Measurements from ENCODE around the gene GNB2.
A peak's percentile ranks its signal among the peaks of the same experiment; 100 is the strongest.
"Not testable (repeated sequence)": the region's sequence is repeated elsewhere in the genome, so short reads cannot be mapped to it uniquely, and the experiment has no call there.

Gene GNB2

DNA sequence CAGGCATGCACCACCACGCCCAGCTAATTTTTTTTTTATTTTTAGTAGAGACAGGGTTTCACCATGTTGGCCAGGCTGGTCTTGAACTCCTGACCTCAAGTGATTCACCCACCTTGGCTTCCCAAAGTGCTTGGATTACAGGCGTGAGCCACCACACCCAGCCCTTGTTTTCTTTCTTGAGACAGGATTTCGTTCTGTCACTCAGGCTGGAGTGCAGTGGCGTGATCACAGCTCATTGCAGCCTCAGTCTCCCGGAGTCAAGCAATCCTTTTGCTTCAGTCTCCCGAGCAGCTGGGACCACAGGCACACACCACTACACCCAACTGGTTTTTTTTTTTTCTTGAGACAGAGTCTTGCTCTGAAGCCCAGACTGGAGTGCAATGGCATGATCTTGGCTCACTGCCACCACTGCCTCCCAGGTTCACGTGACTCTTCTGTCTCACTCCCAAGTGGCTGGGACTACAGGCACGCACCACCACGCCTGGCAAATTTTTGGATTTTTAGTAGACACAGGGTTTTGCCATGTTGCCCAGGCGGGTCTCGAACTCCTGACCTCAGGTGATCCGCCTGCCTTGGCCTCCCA, 11.3 kb upstream of the GNB2 start:
- DNase-seq (ENCODE audit: low read depth in 2 of 3, low spot score in 1 of 3): not testable (repeated sequence)

DNA sequence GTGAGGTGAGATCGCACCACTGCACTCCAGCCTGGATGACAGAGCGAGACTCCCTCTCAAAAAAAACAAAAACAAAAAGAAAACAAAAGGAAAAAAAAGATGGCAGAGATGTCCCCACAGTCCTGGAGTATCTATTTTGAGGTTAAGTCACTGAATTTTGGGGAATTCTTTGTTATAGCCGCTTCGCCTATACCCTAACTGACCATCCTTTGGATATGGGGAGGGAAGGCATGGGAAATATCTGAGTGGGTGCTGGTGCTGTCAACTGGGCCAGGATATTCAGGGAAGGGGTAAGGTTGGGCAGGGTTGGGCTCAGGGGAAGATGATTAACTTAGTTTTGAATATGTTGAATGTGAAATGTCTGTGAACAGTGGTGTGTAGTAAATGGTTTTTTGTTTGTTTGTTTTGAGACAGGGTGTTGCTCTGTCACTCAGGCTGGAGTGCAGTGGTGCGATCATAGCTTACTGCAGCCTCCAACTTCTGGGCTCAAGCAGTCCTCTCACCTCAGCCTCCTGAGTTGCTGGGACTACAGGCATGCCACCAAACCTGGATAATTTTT, 8.3 kb upstream of the GNB2 start:
- no peak for DNase-seq (ENCODE audit: low read depth in 2 of 3, low spot score in 1 of 3)

DNA sequence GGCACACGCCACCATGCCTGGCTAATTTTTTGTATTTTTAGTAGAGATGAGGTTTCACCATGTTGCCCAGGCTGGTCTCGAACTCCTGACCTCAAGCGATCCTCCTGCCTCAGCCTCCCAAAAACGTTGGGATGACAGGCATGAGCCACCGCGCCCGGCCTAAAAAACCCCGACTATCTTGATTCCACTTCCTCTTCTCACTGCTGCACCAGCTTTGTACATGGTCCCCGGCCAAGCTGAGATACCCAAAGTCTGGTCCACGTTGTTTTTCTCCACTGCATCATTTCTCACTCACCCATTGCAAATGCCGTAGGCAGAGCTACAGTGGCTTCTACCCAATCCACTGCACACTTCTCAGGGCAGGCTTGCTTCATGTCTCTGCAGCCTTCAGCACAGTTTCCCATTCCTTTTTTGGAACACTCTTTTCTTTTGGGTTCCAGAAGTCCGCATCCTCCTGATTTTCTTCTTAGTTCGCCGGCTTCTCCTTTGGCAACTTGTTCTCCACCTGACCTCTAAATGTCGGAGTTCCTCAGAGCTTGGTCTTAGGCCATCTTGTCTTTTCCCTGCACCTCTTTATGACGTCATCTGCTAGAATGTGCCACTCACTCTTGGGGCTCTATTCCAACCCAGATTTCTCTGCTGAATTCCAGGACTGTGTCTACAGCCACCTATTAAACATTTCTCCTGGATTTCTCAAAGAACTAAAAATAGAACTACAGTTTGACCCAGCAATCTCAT, 6.0 kb upstream of the GNB2 start:
- no peak for DNase-seq (ENCODE audit: low read depth in 2 of 3, low spot score in 1 of 3)

DNA sequence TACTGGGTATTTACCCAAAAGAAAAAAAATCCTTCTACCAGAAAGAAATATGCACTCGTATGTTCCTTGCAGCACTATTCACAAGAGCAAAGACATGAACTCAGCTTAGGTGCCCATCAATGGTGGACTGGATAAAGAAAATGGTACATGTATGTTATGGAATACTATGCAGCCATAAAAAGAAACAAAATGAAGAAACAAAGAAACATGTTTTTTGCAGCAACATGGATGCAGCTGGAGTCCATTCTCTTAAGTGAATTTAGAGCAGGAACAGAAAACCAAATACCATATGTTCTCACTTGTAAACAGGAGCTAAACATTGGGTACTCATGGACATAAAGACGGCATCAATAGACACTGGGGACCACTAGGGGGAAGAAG, 5.5 kb upstream of the GNB2 start:
- no peak for DNase-seq (ENCODE audit: low read depth in 2 of 3, low spot score in 1 of 3)

DNA sequence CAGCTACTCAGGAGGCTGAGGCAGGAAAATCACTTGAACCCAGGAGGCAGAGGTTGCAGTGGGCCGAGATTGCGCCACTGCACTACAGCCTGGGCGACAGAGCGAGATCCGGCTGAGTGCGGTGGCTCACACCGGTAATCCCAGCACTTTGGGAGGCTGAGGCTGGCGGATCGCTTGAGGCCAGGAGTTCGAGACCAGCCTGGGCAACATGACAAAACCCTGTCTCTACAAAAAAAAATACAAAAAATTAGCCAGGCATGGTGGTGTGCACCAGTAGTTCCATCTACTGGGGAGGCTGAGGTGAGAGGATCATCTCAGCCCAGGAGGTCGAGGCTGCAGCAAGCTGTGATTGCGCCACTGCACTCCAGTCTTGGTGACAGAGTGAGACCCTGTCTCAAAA, 4.4 kb upstream of the GNB2 start:
- not testable (repeated sequence) for DNase-seq (ENCODE audit: low read depth in 2 of 3, low spot score in 1 of 3)

DNA sequence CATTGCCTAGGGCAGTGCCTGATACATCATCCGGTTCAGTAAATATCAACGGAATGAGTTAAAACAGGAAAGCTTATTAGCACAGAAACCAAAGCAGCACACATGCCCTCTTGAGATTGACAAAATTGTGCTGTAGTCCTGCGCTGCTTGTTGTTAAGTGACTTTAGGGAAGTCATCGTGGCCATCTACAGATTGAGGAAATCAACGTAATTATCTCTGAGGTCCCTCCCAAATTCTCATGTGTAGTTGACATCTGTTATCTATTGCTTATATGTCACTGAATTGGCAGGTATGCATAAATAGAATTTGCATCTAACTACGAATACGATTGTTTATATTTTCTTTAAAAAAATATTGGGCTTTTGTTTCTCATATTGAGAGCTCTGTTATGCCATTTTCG, 3.5 kb upstream of the GNB2 start:
- no peak for DNase-seq (ENCODE audit: low read depth in 2 of 3, low spot score in 1 of 3)

DNA sequence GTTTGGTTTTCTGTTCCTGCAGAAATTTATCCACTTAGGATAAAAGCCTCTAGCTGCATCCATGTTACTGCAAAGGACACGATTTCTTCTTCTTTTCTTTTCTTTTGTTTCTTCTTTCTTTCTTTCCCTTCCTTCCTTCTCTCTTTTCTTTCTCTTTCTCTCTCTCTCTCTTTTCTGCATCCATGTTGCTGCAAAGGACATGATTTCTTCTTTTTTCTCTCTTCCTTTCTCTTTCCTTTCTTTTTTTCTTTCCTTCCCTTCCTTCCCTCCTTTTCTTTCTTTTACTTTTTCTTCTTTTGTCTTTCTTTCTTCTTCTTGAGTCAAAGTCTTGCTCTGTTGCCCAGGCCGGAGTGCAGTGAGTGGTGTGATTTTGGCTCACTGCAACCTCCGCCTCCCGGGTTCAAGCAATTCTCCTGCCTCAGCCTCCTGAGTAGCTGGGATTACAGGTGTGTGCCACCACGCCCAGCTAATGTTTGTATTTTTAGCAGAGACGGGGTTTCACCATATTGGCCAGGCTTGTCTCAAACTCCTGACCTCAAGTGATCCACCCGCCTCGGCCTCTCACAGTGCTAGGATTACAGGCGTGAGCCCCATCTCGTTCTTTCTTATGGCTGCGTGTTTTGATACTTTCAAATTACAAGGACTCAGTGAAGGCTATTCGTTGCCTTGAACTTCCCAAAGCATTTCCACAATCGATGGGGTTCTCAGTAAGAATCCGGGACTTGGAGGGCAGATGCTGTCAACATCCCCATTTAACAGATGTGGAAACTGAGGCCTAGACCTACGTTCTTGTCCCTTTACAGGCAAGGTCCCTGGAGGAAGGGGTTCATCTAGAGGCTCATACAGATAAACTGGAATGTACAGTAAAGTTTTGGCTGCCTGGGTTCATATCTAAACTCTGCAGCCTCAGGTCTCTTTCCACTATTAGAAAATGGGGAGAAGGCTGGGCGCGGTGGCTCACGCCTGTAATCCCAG, 1.9 kb upstream of the GNB2 start:
- no peak for DNase-seq (ENCODE audit: low read depth in 2 of 3, low spot score in 1 of 3)

DNA sequence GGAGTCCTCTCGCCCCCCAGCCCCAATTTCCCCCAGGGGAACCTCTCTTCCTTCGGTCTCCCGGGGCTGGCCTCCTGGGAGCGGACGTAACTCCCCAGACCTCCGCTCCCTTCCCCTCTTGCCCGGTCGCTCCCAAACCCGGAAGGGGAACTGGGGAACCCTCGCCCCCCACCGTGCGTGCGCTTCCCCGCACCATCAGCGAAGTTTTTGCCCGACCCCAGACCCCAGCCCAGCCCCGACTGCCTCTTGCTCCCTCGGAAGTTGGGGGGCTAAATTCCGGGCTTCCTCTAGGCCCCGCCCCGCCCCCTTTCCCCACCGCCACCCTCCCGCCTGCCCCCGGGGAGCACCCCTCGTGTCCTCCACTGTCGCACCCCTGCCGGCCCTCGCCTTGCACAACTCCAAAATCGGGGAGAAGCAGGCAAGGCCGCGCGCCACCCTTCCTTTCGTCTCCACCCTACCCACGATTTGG, 436 bp downstream of the GNB2 start:
- DNase-seq (ENCODE audit: low read depth in 2 of 3, low spot score in 1 of 3): no peak

DNA sequence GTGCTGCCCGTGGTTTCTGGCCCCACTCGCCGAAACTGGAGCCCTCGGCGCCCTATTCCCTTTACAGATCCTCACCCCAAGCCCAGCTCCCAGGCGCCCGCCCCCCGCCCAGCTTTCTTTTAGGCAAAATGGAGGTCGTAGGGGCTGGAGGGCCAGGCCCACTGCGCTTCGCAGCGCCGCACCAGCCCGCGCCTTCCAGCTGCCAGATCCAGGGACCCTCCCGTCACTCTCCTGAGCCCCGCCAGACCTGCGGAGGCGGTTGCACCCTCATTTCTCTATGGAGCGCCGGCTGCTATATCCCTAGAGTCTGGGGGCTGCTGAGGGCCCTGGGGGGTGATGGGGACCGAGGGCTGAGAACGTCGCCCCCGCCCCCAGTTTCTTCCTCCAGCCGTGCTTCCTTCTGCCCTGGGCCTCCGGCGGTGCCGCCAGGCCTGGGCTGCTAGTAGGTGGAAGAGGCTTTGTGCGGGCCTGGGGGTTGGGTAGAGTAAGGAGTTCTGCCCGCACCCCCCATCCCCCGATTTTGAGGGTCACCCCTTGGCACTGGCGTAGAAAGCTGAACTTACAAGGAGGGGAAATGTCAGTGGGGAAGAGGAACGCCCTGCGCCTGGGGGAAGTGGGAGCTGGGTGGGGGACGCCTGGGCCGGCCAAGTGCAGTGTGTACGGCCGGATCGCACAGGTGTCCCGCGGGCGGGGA, 1.0 kb downstream of the GNB2 start:
- no peak for DNase-seq (ENCODE audit: low read depth in 2 of 3, low spot score in 1 of 3)

DNA sequence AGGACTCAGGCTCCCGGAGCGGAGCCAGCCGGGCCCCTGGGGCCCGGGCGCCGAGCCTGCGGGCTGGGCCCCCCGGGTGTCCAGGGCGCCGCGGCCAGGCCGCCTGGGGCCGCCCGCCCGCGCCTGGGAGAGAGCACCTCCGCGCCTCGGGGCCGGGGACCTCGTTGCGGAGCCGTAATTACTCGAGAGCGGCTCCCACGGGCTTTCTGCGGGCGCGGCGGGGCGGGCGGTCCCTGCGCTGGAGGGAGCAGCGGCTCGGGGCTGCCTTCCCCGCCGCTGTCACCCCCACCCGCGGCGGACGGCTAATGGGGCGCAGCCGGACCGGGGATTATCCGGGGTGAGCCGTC, 1.5 kb downstream of the GNB2 start:
- DNase-seq (ENCODE audit: low read depth in 2 of 3, low spot score in 1 of 3): peak in 1 of 3 donors; percentile 25

DNA sequence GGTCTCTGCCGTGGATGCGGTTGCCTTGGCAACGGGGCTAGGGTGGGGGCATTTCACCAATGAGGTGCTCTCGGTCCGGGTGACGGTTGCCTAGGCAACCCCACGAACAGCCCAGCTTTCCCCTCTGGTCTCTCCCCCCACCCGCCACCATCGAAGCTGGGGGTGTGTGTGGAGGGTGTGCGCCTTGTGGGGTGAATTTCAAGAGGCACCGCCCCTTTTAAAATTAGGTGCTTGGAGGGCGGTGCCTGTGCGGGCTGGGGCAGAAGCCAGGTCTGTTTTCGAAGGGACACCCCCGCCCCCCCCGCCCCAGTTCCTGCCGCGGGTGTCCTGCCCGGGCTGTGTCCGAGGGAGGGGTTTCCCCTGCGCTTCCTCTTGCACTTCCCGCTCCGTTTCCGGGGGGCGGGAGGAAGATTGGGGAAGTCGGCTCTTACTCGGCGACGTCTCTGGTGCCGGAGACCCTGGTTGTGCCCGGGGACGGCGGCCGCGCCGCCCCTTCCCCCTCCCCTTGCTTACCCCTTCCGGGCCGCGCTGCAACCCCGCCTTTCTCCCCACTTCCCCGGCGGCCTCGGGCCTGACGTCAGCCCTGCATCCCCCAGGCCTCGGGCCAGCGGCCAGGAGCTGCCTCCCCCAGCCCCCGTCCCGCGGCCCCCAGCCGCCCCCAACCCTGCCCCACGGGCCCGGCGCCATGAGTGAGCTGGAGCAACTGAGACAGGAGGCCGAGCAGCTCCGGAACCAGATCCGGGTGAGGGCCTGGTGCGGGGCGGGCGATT, 2.2 kb downstream of the GNB2 start:
- peak; percentile 56 to 68 (median 59) for DNase-seq (ENCODE audit: low read depth in 2 of 3, low spot score in 1 of 3)

DNA sequence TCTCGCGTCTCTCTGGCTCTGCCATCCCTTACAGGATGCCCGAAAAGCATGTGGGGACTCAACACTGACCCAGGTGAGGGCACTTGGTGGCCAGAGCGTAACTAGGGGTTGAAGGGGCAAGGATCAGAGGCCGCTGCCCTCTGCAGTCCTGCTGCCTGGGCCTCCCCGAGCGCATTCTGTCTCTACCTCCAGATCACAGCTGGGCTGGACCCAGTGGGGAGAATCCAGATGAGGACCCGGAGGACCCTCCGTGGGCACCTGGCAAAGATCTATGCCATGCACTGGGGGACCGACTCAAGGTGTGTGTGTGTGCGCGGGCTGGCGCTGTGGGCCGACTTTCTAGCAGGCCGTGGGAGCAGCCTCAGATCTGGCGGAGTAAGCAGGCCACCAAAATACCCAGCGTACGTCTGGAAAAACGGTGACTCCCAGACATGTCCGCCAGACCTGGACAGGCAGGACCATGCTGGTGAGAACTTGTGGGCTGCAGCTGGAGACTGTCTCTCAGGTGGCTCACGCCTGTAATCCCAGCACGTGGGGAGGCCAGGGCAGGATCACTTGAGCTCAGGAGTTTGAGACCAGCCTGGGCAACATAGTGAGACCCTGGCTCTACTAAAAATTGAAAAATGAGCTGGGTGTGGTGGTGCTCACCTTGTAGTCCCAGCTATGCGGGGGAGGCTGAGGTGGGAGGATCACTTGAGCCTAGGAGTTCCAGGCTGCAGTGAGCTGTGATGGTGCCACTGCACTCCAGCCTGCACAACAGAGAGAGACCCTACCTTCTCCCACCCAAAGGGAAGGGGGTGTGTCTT, 3.2 kb downstream of the GNB2 start:
- DNase-seq (ENCODE audit: low read depth in 2 of 3, low spot score in 1 of 3): no peak

DNA sequence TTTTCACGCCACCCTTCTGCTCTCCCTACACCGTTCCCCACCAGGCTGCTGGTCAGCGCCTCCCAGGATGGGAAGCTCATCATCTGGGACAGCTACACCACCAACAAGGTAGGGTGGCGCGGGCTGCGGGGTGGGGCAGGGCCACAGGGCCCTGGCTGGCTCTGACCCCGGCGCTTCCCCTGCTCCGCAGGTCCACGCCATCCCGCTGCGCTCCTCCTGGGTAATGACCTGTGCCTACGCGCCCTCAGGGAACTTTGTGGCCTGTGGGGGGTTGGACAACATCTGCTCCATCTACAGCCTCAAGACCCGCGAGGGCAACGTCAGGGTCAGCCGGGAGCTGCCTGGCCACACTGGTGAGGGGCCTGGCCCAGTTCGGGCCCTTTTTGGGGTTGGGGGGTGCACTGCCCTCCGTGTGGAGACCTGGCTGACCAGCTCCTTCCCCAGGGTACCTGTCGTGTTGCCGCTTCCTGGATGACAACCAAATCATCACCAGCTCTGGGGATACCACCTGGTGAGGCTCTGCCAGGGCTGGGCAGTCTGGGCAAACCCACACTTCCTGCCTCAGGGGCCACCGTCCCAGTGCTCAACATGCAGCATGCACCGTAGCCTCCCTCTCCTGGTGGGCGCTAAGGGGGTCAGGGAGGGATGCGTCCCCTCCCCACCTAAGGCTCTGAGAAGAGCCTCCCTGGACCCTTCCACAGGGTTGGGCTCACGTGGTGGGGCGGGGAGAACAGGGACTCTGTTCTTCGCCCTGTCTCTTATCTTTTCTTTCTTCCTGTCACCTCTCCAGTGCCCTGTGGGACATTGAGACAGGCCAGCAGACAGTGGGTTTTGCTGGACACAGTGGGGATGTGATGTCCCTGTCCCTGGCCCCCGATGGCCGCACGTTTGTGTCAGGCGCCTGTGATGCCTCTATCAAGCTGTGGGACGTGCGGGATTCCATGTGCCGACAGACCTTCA, 4.0 kb downstream of the GNB2 start:
- no peak for DNase-seq (ENCODE audit: low read depth in 2 of 3, low spot score in 1 of 3)

DNA sequence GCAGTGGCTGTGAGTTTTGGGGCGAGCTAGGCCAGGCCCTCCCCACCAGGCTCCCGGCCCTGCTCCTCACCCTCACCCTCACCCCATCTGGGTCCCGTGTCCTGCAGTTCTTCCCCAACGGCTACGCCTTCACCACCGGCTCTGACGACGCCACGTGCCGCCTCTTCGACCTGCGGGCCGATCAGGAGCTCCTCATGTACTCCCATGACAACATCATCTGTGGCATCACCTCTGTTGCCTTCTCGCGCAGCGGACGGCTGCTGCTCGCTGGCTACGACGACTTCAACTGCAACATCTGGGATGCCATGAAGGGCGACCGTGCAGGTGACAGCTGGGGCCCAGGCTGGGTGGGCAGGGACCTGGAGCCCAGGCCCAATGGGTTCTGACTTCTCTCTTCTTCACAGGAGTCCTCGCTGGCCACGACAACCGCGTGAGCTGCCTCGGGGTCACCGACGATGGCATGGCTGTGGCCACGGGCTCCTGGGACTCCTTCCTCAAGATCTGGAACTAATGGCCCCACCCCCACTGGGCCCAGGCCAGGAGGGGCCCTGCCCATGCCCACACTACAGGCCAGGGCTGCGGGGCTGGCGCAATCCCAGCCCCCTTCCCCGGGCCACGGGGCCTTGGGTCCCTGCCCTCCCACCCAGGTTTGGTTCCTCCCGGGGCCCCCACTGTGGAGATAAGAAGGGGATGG, 4.9 kb downstream of the GNB2 start:
- no peak for DNase-seq (ENCODE audit: low read depth in 2 of 3, low spot score in 1 of 3)

DNA sequence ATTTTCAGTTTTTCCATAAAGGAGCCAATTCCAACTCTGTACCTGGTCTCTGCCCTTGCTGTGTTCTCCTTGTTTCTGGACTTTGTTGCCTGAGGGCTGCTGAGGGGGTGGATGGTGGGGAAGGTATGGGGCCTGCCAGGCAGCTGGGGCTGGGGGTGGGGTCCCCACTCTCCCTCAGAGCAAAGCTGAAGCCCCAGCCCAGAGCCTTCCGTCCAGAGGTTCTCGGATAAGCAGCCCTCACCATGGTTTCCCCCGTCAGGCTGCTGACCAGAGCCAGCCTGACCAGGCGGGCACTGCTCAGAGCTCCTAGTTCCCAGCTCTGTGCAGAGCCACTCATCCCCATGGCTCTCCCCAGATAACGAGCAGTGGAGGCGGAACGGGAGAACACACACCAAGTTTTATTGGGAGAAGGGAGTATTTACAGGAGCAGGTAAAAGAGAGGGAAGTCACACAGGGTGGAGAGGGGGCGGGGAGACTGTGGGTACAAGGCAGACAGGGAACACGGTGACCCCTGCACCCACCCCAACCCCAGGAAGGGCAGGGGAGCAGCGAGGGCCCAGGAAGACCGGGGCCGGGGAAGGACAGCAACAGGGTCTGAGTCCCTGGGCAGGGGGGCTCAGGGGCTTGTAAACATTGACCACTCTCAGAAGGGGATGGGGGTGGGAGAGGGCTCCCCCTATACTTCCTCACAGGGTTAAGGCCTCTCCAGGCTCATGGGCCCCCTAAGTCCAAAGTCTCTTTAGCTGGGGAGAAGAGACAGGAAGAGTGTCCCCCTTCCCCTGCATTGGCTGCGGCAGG, 5.8 kb downstream of the GNB2 start:
- DNase-seq (ENCODE audit: low read depth in 2 of 3, low spot score in 1 of 3): no peak

DNA sequence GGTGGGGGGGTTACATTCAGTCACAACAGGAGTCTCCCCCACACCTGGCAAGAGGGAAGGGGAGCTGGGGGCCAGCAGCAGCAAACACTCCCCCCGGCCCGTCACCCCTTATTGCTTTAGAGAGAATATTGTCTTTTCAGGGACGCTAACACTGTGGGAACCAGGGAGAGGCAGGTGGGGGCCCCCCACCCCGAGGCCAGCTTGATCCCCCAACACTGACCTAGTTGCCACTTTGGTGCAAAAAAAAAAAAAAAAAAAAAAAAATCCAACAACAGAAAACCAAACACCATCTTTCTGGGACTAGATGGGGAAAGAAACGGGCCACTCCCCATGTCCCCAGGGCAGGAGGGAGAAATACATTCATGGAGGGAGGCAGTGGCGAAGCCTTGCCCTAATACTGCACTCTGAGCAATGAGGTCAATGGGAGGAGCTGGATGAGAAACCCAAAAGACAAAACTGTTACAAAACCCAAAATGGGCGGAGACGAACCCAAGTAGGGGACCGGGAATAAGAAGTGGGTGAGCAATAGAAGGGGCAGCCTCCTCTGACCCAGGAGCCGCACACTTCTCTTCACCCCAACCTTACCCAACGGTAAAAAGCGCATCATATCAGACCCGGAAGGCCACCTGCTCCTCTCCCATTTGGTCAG, 6.5 kb downstream of the GNB2 start:
- DNase-seq (ENCODE audit: low read depth in 2 of 3, low spot score in 1 of 3): no peak
